ENCODE data around the gene HORMAD2. TPM values are rescaled to one million over a fixed set of nuclear protein-coding genes. Genes with fewer than 3 reads are reported as not detected.
"Not testable (repeated sequence)": the region's sequence is repeated elsewhere in the genome, so short reads cannot be mapped to it uniquely, and the experiment has no call there.

HORMAD2 gene
- total RNA-seq, 2 donors from 2014 or later: 0.12 TPM

DNA sequence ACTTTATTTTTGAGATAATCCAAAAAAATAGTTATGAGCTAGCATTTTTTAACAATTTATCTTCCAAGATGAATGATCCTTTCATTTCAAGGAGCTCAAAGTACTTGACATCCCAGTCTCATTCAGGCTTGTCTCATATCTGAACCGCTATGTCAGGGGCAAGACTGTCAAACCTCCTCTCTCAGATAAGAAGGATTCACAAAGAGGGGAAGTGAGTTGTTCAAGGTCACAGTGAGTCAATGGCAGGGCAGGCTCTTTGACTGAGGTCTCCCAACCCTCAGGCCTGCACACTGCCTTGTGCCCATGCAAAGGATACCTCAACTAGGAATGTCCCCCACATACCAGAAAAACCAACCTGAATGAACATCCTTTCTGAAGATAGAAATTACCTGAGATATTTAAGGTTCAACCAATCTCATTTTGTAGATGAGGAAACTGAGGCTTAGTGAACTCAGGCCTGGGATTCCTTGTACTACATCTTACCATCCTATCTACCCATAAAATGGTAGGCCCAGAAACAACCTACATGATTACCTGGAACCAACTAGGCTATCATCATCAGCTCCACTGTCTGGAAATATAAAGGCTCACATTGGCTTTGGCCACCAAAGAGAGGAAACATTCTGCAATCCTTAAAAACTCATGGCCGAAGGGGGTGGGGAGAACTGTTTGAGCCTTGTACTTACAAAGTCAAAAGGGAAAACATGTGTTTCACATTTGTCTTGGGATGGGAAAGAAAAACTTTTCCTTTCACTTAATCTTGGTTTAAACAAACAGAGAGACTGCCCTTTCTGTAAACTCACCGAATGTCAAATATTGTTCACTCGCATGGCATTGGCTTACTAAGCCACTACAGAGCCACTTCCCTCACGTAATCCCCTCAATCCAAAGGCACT, 115.2 kb downstream of the HORMAD2 start:
- H3K4me3 Mint-ChIP-seq: peak overlapping the region; percentile 61 to 71
- peak overlapping the region; percentile 64 for H3K27ac Mint-ChIP-seq
- ATAC-seq (replicated peaks in 1 of 2) (peak; percentile 43 to 56), DNase-seq (peak; percentile 21 to 22)
- H3K4me1 Mint-ChIP-seq (ENCODE audit: low read depth): peaks cover 73% of the 10 kb centered on the region
- peaks cover 0 to 1% of the 10 kb centered on the region in 2 donors for H3K36me3 Mint-ChIP-seq (ENCODE audit: insufficient read depth in 2 of 2)
- H3K9me3 Mint-ChIP-seq: peaks cover 3 to 6% of the 10 kb centered on the region in 2 donors
- no peaks in the 10 kb centered on the region for H3K27me3 Mint-ChIP-seq (ENCODE audit: low read depth)

DNA sequence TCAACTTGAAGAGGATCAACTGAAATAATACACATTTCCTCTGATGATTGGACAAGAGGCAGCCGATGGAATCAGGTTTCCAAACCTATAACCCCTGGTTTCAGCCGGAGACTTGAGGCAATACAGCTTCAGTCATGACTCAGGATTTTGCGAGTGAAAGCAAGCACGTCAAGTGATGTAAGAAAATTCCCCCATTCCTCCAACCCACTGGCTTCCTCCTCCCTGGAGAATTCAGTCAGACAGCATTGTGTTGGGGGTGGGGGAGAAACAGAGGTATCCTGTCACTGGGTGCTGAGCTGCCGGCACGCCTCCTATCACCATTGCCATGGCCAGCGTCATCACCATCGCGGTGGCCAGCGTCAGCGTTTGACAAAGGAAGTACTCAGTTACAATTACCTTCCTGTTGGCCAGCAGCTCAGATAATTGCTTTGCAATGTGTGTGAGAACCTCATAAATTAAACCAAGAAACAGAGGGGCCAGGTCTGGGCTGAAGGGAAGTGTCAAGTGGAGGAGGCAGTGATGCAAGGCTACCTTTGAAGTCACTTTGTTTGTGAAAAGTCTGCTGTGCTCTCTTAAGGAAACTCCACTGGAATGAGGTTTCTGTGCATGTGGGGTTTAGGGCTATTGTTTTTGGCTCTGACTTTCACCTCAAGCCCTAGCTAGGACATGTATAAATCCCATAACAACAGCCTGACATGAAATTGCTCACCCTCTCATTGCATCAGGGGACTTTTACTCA, 116.0 kb downstream of the HORMAD2 start:
- Mint-ChIP-seq H3K9me3 (peaks cover 3 to 6% of the 10 kb centered on the region in 2 donors), H3K27me3 (ENCODE audit: low read depth) (no peaks in the 10 kb centered on the region), H3K27ac (peak overlapping the region; percentile 64), H3K4me3 (peak overlapping the region; percentile 61 to 71), H3K4me1 (ENCODE audit: low read depth) (peaks cover 65% of the 10 kb centered on the region), H3K36me3 (ENCODE audit: insufficient read depth in 2 of 2) (peaks cover 0 to 1% of the 10 kb centered on the region in 2 donors)
- ATAC-seq (replicated peaks in 1 of 2): peak; percentile 75 to 80
- peak; percentile 54 to 64 for DNase-seq

DNA sequence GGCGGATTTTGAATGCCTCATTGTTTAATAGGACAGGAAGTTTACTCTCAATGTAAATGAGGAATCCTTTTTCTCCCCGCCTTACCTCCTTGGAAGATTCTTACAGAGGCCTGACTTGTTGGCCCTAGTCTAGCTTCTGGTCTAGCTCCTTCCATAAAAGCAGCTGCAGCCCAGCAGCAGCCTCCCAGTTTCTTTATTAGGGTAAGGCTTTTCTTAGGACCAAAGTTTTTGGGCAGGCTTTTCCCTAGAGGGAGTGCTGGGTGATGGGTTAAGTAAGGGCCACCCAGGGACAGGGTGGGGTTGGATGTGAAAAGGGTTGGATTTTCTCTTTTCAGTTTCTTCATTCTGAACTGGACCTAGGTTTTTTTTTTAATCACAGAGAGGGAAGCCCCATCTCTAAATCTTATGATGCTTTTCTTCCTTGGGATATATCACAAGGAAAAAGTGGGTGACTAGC, 116.6 kb downstream of the HORMAD2 start:
- ATAC-seq (replicated peaks in 1 of 2): no peak
- Mint-ChIP-seq H3K4me1 (ENCODE audit: low read depth) (peaks cover 61% of the 10 kb centered on the region), H3K36me3 (ENCODE audit: insufficient read depth in 2 of 2) (peaks cover 0 to 1% of the 10 kb centered on the region in 2 donors), H3K27ac (peak overlapping the region; percentile 64), H3K9me3 (peaks cover 3 to 5% of the 10 kb centered on the region in 2 donors), H3K4me3 (peak overlapping the region; percentile 61 to 71), H3K27me3 (ENCODE audit: low read depth) (no peaks in the 10 kb centered on the region)
- DNase-seq: no peak

DNA sequence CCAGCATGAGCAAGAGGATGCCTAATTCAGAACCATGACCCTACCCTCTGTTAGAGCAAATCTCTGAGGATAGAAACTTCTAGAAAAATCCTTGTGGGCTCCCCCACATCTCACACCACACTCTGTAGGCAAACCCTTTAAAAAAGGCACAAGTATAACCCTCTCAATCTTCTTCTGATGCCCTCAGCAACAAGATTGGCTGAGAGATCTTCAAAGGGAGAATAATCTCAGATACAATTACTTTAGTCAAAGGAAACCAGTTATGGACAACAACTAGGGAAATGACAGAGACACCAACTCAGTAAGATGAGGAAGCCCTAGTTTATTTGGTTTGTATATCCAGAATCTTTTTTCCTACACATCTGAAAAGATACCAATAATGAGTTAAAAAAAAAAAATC, 117.1 kb downstream of the HORMAD2 start:
- DNase-seq (no peak), ATAC-seq (replicated peaks in 1 of 2) (no peak)
- peak overlapping the region; percentile 41 for H3K27ac Mint-ChIP-seq
- peaks cover 56% of the 10 kb centered on the region for H3K4me1 Mint-ChIP-seq (ENCODE audit: low read depth)
- H3K36me3 Mint-ChIP-seq (ENCODE audit: insufficient read depth in 2 of 2): peaks cover 0 to 1% of the 10 kb centered on the region in 2 donors
- no peaks in the 10 kb centered on the region for H3K27me3 Mint-ChIP-seq (ENCODE audit: low read depth)
- H3K9me3 Mint-ChIP-seq: peaks cover 0 to 2% of the 10 kb centered on the region in 2 donors
- no peak overlapping the region for H3K4me3 Mint-ChIP-seq

DNA sequence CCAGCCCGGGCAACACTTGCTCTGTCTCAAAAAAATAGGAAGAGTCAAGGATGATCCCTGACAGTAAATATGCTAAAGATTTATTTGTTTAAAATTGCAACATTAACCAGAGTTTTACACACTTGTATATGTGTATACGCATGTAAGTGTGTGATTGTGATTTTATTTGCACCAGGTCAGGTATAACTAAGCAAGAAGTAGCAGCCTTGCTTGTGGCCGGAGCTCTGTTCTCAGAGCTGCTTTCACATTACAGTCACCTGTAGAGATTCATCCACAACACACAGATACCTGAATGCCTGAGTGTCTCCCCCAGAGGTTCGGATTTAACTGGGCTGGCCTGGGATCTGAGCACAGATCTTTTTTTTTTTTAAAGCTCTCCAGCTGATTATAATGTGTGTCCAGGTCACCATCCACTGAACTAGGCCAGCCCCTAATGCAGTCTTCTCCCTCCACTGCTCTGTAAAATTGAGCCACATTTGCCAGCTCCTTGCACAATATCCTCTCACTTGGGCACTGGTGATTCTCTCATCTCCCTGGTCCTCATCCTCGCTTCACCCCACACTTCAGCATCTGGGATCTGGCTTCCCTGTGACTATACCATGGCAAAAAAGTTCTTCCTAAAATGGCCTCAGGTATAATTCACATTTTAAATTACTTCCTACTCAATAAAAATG, 118.0 kb downstream of the HORMAD2 start:
- Mint-ChIP-seq H3K4me1 (ENCODE audit: low read depth) (peaks cover 47% of the 10 kb centered on the region), H3K27me3 (ENCODE audit: low read depth) (no peaks in the 10 kb centered on the region), H3K9me3 (peaks cover 0 to under 1% of the 10 kb centered on the region in 2 donors), H3K36me3 (ENCODE audit: insufficient read depth in 2 of 2) (peaks cover 0 to 1% of the 10 kb centered on the region in 2 donors), H3K4me3 (peak overlapping the region; percentile 16 to 44), H3K27ac (peak overlapping the region; percentile 64)
- ATAC-seq (replicated peaks in 1 of 2): no peak
- DNase-seq: no peak

DNA sequence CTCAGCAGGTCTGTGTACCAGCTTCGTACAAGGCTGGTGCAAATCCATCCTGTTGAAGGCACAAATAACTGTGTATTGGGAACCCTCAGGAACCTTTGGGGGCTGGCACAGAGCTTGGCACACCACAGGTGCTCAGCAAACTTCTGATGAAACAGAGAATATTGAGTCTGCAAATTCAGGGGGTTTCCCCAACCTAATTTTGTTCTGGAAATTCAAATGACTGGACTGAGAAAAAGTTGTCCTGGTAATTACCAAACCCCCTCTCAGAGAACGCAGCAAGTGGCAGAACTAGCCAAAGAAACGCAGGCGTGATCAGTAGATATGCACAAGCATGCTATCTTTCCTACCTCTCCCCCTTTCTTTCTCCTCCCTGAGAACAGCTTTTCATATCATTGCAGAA, 118.7 kb downstream of the HORMAD2 start:
- Mint-ChIP-seq H3K27me3 (ENCODE audit: low read depth) (no peaks in the 10 kb centered on the region), H3K4me3 (peak overlapping the region; percentile 16 to 44), H3K9me3 (no peaks in the 10 kb centered on the region), H3K36me3 (ENCODE audit: insufficient read depth in 2 of 2) (peaks cover 0 to 1% of the 10 kb centered on the region in 2 donors), H3K27ac (peak overlapping the region; percentile 64), H3K4me1 (ENCODE audit: low read depth) (peaks cover 46% of the 10 kb centered on the region)
- ATAC-seq (replicated peaks in 1 of 2) (no peak), DNase-seq (no peak)

DNA sequence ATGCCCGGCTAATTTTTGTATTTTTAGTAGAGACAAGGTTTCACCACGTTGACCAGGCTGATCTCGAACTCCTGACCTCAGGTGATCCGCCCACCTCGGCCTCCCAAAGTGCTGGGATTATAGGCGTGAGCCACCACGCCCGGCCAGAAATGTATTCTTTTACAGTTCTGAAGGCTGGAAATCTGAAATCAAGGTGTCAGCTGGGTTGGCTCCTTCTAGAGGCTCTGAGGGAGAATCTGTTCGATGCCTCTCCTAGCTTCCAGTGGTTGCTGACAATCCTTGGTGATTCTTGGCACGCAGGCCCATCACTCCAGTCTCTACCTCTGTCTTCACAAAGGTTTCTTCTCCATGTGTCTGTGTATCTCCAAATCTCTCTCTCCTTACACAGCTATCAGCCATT, 120.6 kb downstream of the HORMAD2 start:
- not testable (repeated sequence) for DNase-seq; H3K36me3 Mint-ChIP-seq (ENCODE audit: insufficient read depth in 2 of 2); H3K27me3 Mint-ChIP-seq (ENCODE audit: low read depth); H3K4me3 Mint-ChIP-seq; H3K9me3 Mint-ChIP-seq; H3K27ac Mint-ChIP-seq; ATAC-seq (replicated peaks in 1 of 2)
- peaks cover 37% of the 10 kb centered on the region for H3K4me1 Mint-ChIP-seq (ENCODE audit: low read depth)

DNA sequence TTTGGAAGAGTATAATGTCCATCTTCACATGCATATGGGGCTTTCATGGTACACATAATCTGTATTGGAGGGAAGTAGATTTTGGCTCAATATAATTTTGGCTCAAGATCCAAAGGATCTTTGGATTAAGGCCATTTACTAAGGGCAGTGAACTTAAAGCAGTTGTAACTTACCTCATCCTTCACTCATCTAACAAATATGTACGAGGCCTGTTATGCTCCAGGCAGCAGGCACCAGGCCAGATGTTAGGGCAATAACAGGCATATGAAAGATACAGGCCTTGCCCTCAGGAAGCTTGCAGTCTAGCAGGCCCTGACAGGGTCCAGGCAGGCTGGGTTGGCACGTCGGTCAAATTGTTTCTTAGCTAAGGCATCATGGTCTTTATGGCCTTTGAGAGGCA, 121.7 kb downstream of the HORMAD2 start:
- Mint-ChIP-seq H3K4me3 (no peak overlapping the region), H3K27me3 (ENCODE audit: low read depth) (no peaks in the 10 kb centered on the region), H3K4me1 (ENCODE audit: low read depth) (peaks cover 26% of the 10 kb centered on the region), H3K9me3 (no peaks in the 10 kb centered on the region), H3K36me3 (ENCODE audit: insufficient read depth in 2 of 2) (no peaks in the 10 kb centered on the region), H3K27ac (no peak overlapping the region)
- no peak for ATAC-seq (replicated peaks in 1 of 2)
- no peak for DNase-seq

DNA sequence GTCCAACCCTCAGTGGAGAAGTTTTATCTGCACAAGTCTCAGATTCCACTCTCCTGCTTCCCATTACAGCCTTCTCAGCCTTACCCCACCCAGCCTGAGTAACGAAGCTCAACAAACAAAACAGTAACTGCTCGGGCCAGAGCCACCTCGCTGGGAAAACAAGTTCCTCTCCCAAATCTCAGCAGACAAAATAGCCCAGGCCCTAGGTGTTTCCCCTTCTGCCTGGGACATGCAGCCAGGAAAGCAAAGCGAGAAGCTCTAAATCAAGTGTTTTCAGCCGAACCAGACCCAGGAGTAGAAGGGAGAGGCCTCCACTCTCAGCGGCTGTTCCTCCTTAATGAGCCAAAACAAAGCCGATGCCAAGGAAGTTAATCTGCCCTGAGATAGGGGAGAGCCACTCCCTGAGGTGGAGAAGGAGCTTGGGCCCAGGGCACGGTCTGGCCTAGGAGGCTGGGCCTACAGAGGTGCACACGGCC, 122.3 kb downstream of the HORMAD2 start:
- no peak for ATAC-seq (replicated peaks in 1 of 2)
- H3K4me1 Mint-ChIP-seq (ENCODE audit: low read depth): peaks cover 20% of the 10 kb centered on the region
- DNase-seq: no peak
- no peak overlapping the region for H3K4me3 Mint-ChIP-seq
- no peaks in the 10 kb centered on the region for H3K36me3 Mint-ChIP-seq (ENCODE audit: insufficient read depth in 2 of 2)
- no peaks in the 10 kb centered on the region for H3K9me3 Mint-ChIP-seq
- H3K27ac Mint-ChIP-seq: no peak overlapping the region
- H3K27me3 Mint-ChIP-seq (ENCODE audit: low read depth): no peaks in the 10 kb centered on the region

DNA sequence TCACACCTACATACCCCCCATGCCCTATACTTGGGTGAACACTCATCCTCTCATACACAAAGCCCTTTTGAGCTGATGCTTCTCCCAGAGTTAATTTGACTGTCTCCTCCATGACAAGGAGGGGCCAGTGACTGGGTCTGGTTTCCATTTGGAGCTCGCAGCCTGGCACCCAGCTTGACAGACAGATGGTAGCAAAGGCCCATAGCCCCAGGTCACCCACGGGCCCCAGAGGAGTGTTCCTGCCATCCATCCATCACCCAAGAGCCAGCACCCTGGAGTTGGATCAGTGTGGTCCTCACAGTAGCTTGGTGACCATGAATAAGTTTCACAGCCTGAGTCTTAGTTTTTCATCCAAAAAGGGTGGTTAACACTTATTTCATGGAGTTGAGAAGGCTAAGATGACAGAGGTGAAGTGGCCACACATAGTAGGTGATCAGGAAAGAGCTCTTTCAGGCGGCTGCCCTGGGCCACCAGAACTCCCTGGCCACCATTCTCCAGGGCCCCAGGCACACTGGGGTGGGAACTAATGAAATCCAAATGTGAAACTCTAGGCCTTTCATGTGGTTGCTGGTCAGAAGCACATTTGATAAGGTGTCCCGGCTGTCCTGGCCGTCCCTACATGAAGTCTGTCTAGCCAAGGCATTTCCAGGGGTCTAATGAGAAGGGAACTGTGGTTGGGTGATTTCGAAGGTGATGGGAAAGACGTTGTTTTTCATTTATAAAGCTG, 123.9 kb downstream of the HORMAD2 start:
- Mint-ChIP-seq H3K36me3 (ENCODE audit: insufficient read depth in 2 of 2) (no peaks in the 10 kb centered on the region), H3K4me3 (no peak overlapping the region), H3K4me1 (ENCODE audit: low read depth) (peaks cover 10% of the 10 kb centered on the region), H3K27me3 (ENCODE audit: low read depth) (no peaks in the 10 kb centered on the region), H3K27ac (no peak overlapping the region), H3K9me3 (no peaks in the 10 kb centered on the region)
- ATAC-seq (replicated peaks in 1 of 2) (no peak), DNase-seq (no peak)

DNA sequence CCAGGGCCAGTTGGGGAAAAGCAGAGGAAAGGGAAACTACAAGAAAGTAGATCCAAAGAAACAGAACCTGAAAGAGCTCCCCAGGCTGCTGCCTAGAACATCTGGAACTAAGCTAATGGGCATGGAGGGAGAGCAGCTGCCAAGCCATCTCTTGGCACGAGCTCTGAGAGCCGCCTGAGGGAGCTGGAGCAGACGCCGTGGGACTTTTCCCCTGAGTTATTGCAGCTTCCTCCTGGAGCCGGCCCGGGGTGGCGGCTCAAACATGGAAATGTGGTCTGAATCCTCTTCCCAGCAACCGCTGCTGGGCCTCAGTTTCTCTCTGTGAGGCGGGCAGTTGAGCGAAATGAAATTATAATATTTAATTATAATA, 124.5 kb downstream of the HORMAD2 start:
- Mint-ChIP-seq H3K27me3 (ENCODE audit: low read depth) (no peaks in the 10 kb centered on the region), H3K36me3 (ENCODE audit: insufficient read depth in 2 of 2) (no peaks in the 10 kb centered on the region), H3K27ac (no peak overlapping the region), H3K9me3 (no peaks in the 10 kb centered on the region), H3K4me3 (no peak overlapping the region), H3K4me1 (ENCODE audit: low read depth) (peaks cover 7% of the 10 kb centered on the region)
- DNase-seq: no peak
- ATAC-seq (replicated peaks in 1 of 2): no peak

DNA sequence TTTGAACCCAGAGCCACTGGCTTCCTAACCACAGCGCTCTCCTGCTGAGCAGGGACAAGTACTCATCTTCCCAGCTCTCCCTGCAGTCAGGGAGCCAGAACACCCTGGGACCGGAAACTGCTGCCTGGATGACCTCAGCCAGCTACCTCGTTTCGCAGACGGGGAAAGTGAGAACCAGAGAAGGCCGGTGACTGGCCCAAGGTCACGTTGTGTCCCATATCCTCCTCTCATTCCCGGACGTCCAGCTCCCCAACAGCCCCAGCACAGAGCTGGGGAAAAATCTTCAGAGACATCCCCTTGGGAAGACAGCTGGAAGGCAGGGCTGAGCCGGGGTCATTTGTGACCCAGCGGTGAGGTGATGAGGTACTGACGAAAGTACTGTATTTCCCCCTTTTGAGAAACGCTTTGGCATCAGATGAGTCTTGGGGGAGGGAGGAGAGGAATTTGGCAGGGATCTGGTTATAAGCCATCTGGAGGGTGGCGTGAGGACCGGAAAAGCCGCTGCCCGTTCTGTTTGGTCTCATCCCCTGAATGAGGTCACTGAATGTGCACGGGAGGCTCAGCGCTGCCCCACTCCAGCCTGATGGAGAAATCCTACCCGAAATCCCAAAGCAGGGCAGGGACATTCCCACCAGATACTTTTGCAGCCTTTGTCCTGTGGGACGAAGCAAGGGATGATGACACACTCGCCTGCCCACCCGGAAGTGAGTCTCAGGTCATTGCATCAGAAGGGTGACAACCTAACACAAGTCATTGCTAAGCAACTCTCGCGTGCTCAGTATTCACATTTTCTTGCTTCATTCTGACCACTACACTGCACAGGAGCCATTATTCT, 125.2 kb downstream of the HORMAD2 start:
- H3K4me1 Mint-ChIP-seq (ENCODE audit: low read depth): peaks cover 11% of the 10 kb centered on the region
- H3K27me3 Mint-ChIP-seq (ENCODE audit: low read depth): no peaks in the 10 kb centered on the region
- H3K27ac Mint-ChIP-seq: no peak overlapping the region
- DNase-seq (no peak), ATAC-seq (replicated peaks in 1 of 2) (no peak)
- H3K9me3 Mint-ChIP-seq: no peaks in the 10 kb centered on the region
- no peak overlapping the region for H3K4me3 Mint-ChIP-seq
- no peaks in the 10 kb centered on the region for H3K36me3 Mint-ChIP-seq (ENCODE audit: insufficient read depth in 2 of 2)

All from activated T-cell treated with anti-CD3 and anti-CD28 coated beads, Interleukin-2, amount 50 U/mL, for 72 hours (primary cell).